Ascending aorta (tissue), 2 donors: ENCODE data around the gene SOX15. TPM values are rescaled to one million over a fixed set of nuclear protein-coding genes. Genes with fewer than 3 reads are reported as not detected.

Experiments
- DNase-seq, 2 donors: peaks; one replicate each; pipeline ENCODE4 v3.0.0-alpha.2; 2019; ENCODE audit warnings: low spot score in 2 of 2
- H3K27ac ChIP-seq, 2 donors: fragments of 200-600 bp; sonication (generic); one replicate each; pipeline ENCODE4 v1.5.1; 2016 to 2017; ENCODE audit warnings: mild to moderate bottlenecking in 1 of 2
- H3K27me3 ChIP-seq: fragments of 200-600 bp; sonication (generic); one replicate; pipeline ENCODE4 v1.5.1; 2017
- H3K36me3 ChIP-seq, 2 donors: fragments of 200-600 bp; sonication (generic); one replicate each; pipeline ENCODE4 v1.5.1; 2016
- H3K4me1 ChIP-seq, 2 donors: fragments of 200-600 bp; sonication (generic); one replicate each; pipeline ENCODE4 v1.5.1; 2016 to 2017; ENCODE audit warnings: mild to moderate bottlenecking in 1 of 2
- H3K4me3 ChIP-seq, 2 donors: fragments of 200-600 bp; sonication (generic); one replicate each; pipeline ENCODE4 v1.5.1; 2016 to 2017; ENCODE audit warnings: mild to moderate bottlenecking in 1 of 2
- H3K9me3 ChIP-seq, 2 donors: fragments of 200-600 bp; sonication (generic); one replicate each; pipeline ENCODE4 v1.5.1; 2016
- intact Hi-C: fragments of 100-400 bp; cut with DNase I; formaldehyde crosslinking; loops from one replicate; pipeline ENCODE4 v1.15.1; 2023
- total RNA-seq: library from RNA; depleted of rRNA; stranded (reverse); fragments of >200 nt; gene quantifications from one replicate; pipeline ENCODE4 v1.1.0, GENCODE V29; 2016
- TF ChIP-seq, protein P1 (sequence below), 3 experiments: fragments of 200-600 bp in 2 of 3; fragments of 450-650 bp in 1 of 3; sonication (generic) in 2 of 3; IDR thresholded peaks; one replicate each; pipeline ENCODE4 v1.5.1; 2016 to 2019; ENCODE audit warnings: antibody characterized with exemption in 3 of 3, mild to moderate bottlenecking in 1 of 3, moderate library complexity in 1 of 3

The SOX15 gene
- total RNA-seq, 1 donor from 2014 or later, result not detected

DNA sequence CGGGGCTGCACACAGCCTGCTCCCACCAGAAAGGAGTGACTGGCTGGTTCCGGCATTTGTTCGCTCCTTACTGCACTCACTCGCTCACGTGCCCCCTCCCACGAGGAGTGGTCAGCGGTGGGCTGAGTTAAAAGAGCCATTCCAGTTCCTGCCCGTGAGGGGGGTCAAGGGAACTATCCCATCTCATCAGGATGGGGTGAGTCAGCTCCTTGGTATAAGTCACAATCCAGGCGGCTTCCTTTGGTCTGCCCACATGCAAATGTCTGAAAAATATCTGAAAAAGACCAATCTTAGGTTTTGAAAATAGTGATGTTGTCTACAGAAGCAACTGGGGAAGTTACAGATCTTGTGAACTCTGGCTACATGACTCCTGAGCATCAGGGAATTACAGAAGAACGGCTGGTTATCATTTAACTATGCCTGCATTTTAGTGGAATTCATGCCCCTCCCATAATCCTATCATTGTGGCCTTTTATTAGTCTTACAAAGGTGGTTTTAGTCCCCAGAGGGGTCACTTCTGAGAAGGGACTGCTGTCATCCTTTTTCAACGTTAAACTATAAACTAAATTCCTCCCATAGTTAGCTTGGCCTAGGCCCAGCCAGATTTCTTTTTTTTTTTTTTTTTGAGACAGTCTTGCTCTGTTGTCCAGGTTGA, 50.9 kb downstream of the SOX15 start:
- Histone ChIP-seq H3K4me1 (no peaks in the 10 kb centered on the region), H3K27me3 (no peaks in the 10 kb centered on the region), H3K27ac (no peak overlapping the region), H3K4me3 (no peak overlapping the region), H3K9me3 (no peaks in the 10 kb centered on the region), H3K36me3 (no peaks in the 10 kb centered on the region)
- no peak for DNase-seq
- TF ChIP-seq, protein P1, sequence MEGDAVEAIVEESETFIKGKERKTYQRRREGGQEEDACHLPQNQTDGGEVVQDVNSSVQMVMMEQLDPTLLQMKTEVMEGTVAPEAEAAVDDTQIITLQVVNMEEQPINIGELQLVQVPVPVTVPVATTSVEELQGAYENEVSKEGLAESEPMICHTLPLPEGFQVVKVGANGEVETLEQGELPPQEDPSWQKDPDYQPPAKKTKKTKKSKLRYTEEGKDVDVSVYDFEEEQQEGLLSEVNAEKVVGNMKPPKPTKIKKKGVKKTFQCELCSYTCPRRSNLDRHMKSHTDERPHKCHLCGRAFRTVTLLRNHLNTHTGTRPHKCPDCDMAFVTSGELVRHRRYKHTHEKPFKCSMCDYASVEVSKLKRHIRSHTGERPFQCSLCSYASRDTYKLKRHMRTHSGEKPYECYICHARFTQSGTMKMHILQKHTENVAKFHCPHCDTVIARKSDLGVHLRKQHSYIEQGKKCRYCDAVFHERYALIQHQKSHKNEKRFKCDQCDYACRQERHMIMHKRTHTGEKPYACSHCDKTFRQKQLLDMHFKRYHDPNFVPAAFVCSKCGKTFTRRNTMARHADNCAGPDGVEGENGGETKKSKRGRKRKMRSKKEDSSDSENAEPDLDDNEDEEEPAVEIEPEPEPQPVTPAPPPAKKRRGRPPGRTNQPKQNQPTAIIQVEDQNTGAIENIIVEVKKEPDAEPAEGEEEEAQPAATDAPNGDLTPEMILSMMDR (IDR thresholded peaks at IDR 0.05), result no peak
- intact Hi-C loops, result no loop called here

Other genes starting within 250 kb of the SOX15 start
- gene KCTD11, start 237.9 kb downstream of the SOX15 start, total RNA-seq, result 14.6 TPM
- gene TMEM95, start 234.9 kb downstream of the SOX15 start, total RNA-seq, result not detected
- gene TNK1, start 209.0 kb downstream of the SOX15 start, total RNA-seq, result 0.43 TPM
- 297 TPM for gene PLSCR3, start 195.6 kb downstream of the SOX15 start, total RNA-seq
- 241 TPM for gene TMEM256, start 186.0 kb downstream of the SOX15 start, total RNA-seq
- 34.3 TPM for gene NLGN2, start 182.2 kb downstream of the SOX15 start, total RNA-seq
- gene SPEM1, start 169.8 kb downstream of the SOX15 start, total RNA-seq, result not detected
- gene SPEM2, start 164.5 kb downstream of the SOX15 start, total RNA-seq, result not detected
- not detected for gene SPEM3, start 161.2 kb downstream of the SOX15 start, total RNA-seq
- gene TMEM102, start 154.7 kb downstream of the SOX15 start, total RNA-seq, result 20.4 TPM
- 0.32 TPM for gene FGF11, start 150.6 kb downstream of the SOX15 start, total RNA-seq
- gene CHRNB1, start 145.0 kb downstream of the SOX15 start, total RNA-seq, result 5.0 TPM
- gene ZBTB4, start 110.5 kb downstream of the SOX15 start, total RNA-seq, result 67.9 TPM
- not detected for gene SLC35G6, start 108.6 kb downstream of the SOX15 start, total RNA-seq
- 69.5 TPM for gene POLR2A, start 105.7 kb downstream of the SOX15 start, total RNA-seq
- gene TNFSF12, start 41.0 kb downstream of the SOX15 start, total RNA-seq, result 88.6 TPM
- gene TNFSF13, start 31.3 kb downstream of the SOX15 start, total RNA-seq, result 17.5 TPM
- 92.0 TPM for gene SENP3, start 28.2 kb downstream of the SOX15 start, total RNA-seq
- gene CD68, start 10.5 kb downstream of the SOX15 start, total RNA-seq, result 151 TPM
- gene MPDU1, start 6.2 kb downstream of the SOX15 start, total RNA-seq, result 157 TPM
- gene FXR2, start 24.8 kb upstream of the SOX15 start, total RNA-seq, result 19.3 TPM
- gene SAT2, start 37.7 kb upstream of the SOX15 start, total RNA-seq, result 22.6 TPM
- not detected for gene SHBG, start 40.0 kb upstream of the SOX15 start, total RNA-seq
- 0.11 TPM for gene ATP1B2, start 60.8 kb upstream of the SOX15 start, total RNA-seq
- gene TP53, start 97.4 kb upstream of the SOX15 start, total RNA-seq, result 48.0 TPM
- gene WRAP53, start 98.4 kb upstream of the SOX15 start, total RNA-seq, result 1.5 TPM
- not detected for gene EFNB3, start 115.1 kb upstream of the SOX15 start, total RNA-seq
- gene DNAH2, start 127.7 kb upstream of the SOX15 start, total RNA-seq, result 0.43 TPM
- 20.0 TPM for gene KDM6B, start 244.1 kb upstream of the SOX15 start, total RNA-seq